H1 (cell line): ENCODE measurements around the gene ACVR2B. TPM values are rescaled to one million over a fixed set of nuclear protein-coding genes. Genes with fewer than 3 reads are reported as not detected.

Experiments
- CTCF ChIA-PET: fragments of 300-600 bp; sonication (Branson Sonifier 250); formaldehyde crosslinking; loops from one replicate; lab custom pipeline; 2021; ENCODE audit not compliant: partially characterized antibody; lab: Charles Lee
- POLR2A ChIA-PET: fragments of 300-600 bp; sonication (Branson Sonifier 250); formaldehyde crosslinking; loops from one replicate; lab custom pipeline; 2021; ENCODE audit warnings: inconsistent platforms; ENCODE audit not compliant: partially characterized antibody; lab: Charles Lee
- DNase-seq, 2 experiments: peaks; one replicate each; pipeline versions ENCODE4 v3.0.0 to v3.0.0-alpha.2; 2010 to 2022; ENCODE audit warnings: low spot score in 2 of 2, low read depth in 1 of 2, mixed read lengths in 1 of 2
- FAIRE-seq: peaks from 2 replicates; lab custom pipeline; 2011; peaks lifted over from hg19 to GRCh38; lab: Jason Lieb, UNC
- H2AFZ ChIP-seq: 2 replicates; pipeline ENCODE4 v1.8.1; 2012; ENCODE audit warnings: low read length, inconsistent platforms
- H2AK5ac ChIP-seq: 2 replicates; pipeline ENCODE4 v1.6.1; 2013; ENCODE audit warnings: low read depth, low read length
- H2BK120ac ChIP-seq: replicated peaks from 2 replicates; pipeline ENCODE3; 2013; ENCODE audit warnings: low read depth, low read length, inconsistent platforms
- H2BK12ac ChIP-seq: 2 replicates; pipeline ENCODE4 v1.6.1; 2013; ENCODE audit warnings: low read depth, low read length
- H2BK15ac ChIP-seq: 2 replicates; pipeline ENCODE4 v1.6.1; 2013; ENCODE audit warnings: low read length
- H2BK20ac ChIP-seq: 2 replicates; pipeline ENCODE4 v1.6.1; 2013; ENCODE audit warnings: low read length
- H2BK5ac ChIP-seq: 2 replicates; pipeline ENCODE4 v1.6.1; 2013; ENCODE audit warnings: low read depth, low read length
- H3K14ac ChIP-seq: 2 replicates; pipeline ENCODE4 v1.6.1; 2013; ENCODE audit warnings: inconsistent platforms; ENCODE audit not compliant: insufficient read length
- H3K18ac ChIP-seq: 2 replicates; pipeline ENCODE4 v1.6.1; 2013; ENCODE audit warnings: low read length; ENCODE audit errors: extremely low read depth
- H3K23ac ChIP-seq: 2 replicates; pipeline ENCODE4 v1.6.1; 2013; ENCODE audit warnings: inconsistent platforms; ENCODE audit not compliant: insufficient read length
- H3K23me2 ChIP-seq: 2 replicates; pipeline ENCODE4 v1.6.1; 2013; ENCODE audit warnings: low read depth, low read length
- H3K27ac ChIP-seq: 2 replicates; pipeline ENCODE4 v1.6.1; 2011; ENCODE audit warnings: low read depth, low read length, inconsistent platforms
- H3K27me3 ChIP-seq, 4 experiments: replicated peaks in 1 of 4; 1 replicate in 1 of 4; 2 replicates in 3 of 4; pipeline versions ENCODE4 v1.6.1 to v1.8.1; 2011 to 2013; ENCODE audit warnings: low read length in 3 of 4, mild to moderate bottlenecking in 3 of 4, inconsistent platforms in 2 of 4, mixed read lengths in 2 of 4, moderate library complexity in 1 of 4; ENCODE audit not compliant: control insufficient read depth in 3 of 4, insufficient read depth in 3 of 4; ENCODE audit errors: extremely low read depth in 1 of 4
- H3K36me3 ChIP-seq, 4 experiments: 2 replicates each; pipeline versions ENCODE4 v1.6.1 to v1.8.1; 2011 to 2013; ENCODE audit warnings: mild to moderate bottlenecking in 4 of 4, low read length in 3 of 4, moderate library complexity in 2 of 4, control low read depth in 1 of 4, inconsistent platforms in 1 of 4; ENCODE audit not compliant: insufficient read depth in 4 of 4, control insufficient read depth in 2 of 4
- H3K4ac ChIP-seq: replicated peaks from 2 replicates; pipeline ENCODE3; 2013; ENCODE audit warnings: low read length, low read depth, mixed read lengths, inconsistent platforms; ENCODE audit not compliant: insufficient read length
- H3K4me1 ChIP-seq, 4 experiments: replicated peaks in 1 of 4; 1 replicate in 1 of 4; 2 replicates in 3 of 4; pipeline versions ENCODE4 v1.6.1 to v1.8.1; 2011 to 2013; ENCODE audit warnings: low read length in 3 of 4, inconsistent platforms in 2 of 4, mixed read lengths in 1 of 4; ENCODE audit not compliant: insufficient read depth in 4 of 4, control insufficient read depth in 3 of 4
- H3K4me2 ChIP-seq, 2 experiments: 2 replicates each; pipeline versions ENCODE4 v1.6.1 to v1.8.1; 2011 to 2013; ENCODE audit warnings: low read depth in 2 of 2, low read length in 2 of 2, control low read depth in 1 of 2, inconsistent platforms in 1 of 2, mild to moderate bottlenecking in 1 of 2; ENCODE audit not compliant: insufficient read depth in 1 of 2
- H3K4me3 ChIP-seq, 4 experiments: fragments of 200-600, 300-600 bp in 1 of 4; sonication (generic), shearing (Covaris generic), sonication (Bioruptor Twin) in 1 of 4; 2 replicates each; pipeline versions ENCODE4 v1.5.1 to v1.8.1; 2011 to 2016; ENCODE audit warnings: low read length in 4 of 4, low read depth in 3 of 4, control low read depth in 2 of 4, inconsistent platforms in 2 of 4, mild to moderate bottlenecking in 2 of 4, mixed read lengths in 1 of 4, moderate library complexity in 1 of 4; ENCODE audit not compliant: insufficient read depth in 2 of 4; ENCODE audit errors: extremely low read depth in 1 of 4
- H3K56ac ChIP-seq: replicated peaks from 2 replicates; pipeline ENCODE3; 2013; ENCODE audit warnings: low read depth, mild to moderate bottlenecking, mixed read lengths, low read length, inconsistent platforms; ENCODE audit not compliant: insufficient read length
- H3K79me1 ChIP-seq: 2 replicates; pipeline ENCODE4 v1.6.1; 2013; ENCODE audit warnings: low read depth, low read length, control low read depth
- H3K79me2 ChIP-seq, 2 experiments: 2 replicates each; pipeline versions ENCODE4 v1.6.1 to v1.8.1; 2012 to 2013; ENCODE audit warnings: low read length in 2 of 2, mild to moderate bottlenecking in 2 of 2, inconsistent platforms in 1 of 2; ENCODE audit not compliant: insufficient read depth in 2 of 2, control insufficient read depth in 1 of 2
- H3K9ac ChIP-seq, 4 experiments: replicated peaks in 1 of 4; 1 replicate in 1 of 4; 2 replicates in 3 of 4; pipeline versions ENCODE4 v1.6.1 to v1.8.1; 2011 to 2013; ENCODE audit warnings: low read depth in 3 of 4, low read length in 3 of 4, control low read depth in 2 of 4, mild to moderate bottlenecking in 2 of 4, moderate library complexity in 2 of 4, inconsistent platforms in 1 of 4; ENCODE audit errors: extremely low read depth in 1 of 4
- H3K9me3 ChIP-seq, 2 experiments: 2 replicates each; pipeline versions ENCODE4 v1.6.1 to v1.8.1; 2012 to 2013; ENCODE audit warnings: mild to moderate bottlenecking in 2 of 2, moderate library complexity in 2 of 2, control low read depth in 1 of 2, inconsistent platforms in 1 of 2, low read depth in 1 of 2, low read length in 1 of 2, mixed read lengths in 1 of 2; ENCODE audit not compliant: insufficient read depth in 2 of 2
- H4K20me1 ChIP-seq, 2 experiments: replicated peaks in 1 of 2; 2 replicates each; pipeline versions ENCODE3 to v1.8.1; 2011 to 2013; ENCODE audit warnings: inconsistent platforms in 2 of 2, low read length in 2 of 2, mild to moderate bottlenecking in 1 of 2; ENCODE audit not compliant: insufficient read depth in 2 of 2, control insufficient read depth in 1 of 2
- H4K5ac ChIP-seq: 2 replicates; pipeline ENCODE4 v1.6.1; 2013; ENCODE audit warnings: low read length, low read depth, mixed read lengths, inconsistent platforms; ENCODE audit not compliant: insufficient read length
- H4K8ac ChIP-seq: 2 replicates; pipeline ENCODE4 v1.8.0; 2013; ENCODE audit warnings: mild to moderate bottlenecking, moderate library complexity, low read length, inconsistent platforms; ENCODE audit not compliant: insufficient read depth; ENCODE audit errors: extremely low read depth
- H4K91ac ChIP-seq: replicated peaks from 2 replicates; pipeline ENCODE3; 2013; ENCODE audit warnings: low read length, mixed read lengths, inconsistent platforms; ENCODE audit not compliant: insufficient read length
- ATF2 ChIP-seq: IDR thresholded peaks from 2 replicates; pipeline ENCODE4 v1.6.1; 2012; ENCODE audit warnings: low read length, inconsistent platforms
- BRCA1 ChIP-seq: IDR thresholded peaks from 2 replicates; pipeline ENCODE4 v1.6.1; 2012; ENCODE audit warnings: low read depth, low read length, improper control_type of control experiment
- CBX5 ChIP-seq: fragments of 300-800, 300-1000 bp; sonication (generic); IDR thresholded peaks from 2 replicates; pipeline ENCODE4 v1.7.1; 2016; ENCODE audit warnings: antibody characterized with exemption, low read length, low read depth
- CHD2 ChIP-seq: IDR thresholded peaks from 2 replicates; pipeline ENCODE4 v1.6.1; 2012; ENCODE audit warnings: low read length, improper control_type of control experiment
- CREB1 ChIP-seq: IDR thresholded peaks from 2 replicates; pipeline ENCODE4 v1.6.1; 2012; ENCODE audit warnings: inconsistent platforms
- MAX ChIP-seq: IDR thresholded peaks from 2 replicates; pipeline ENCODE4 v1.6.1; 2012; ENCODE audit warnings: inconsistent platforms
- RBBP5 ChIP-seq: IDR thresholded peaks from 2 replicates; pipeline ENCODE4 v1.7.1; 2012; ENCODE audit warnings: low read depth, mild to moderate bottlenecking, inconsistent platforms, low read length, moderate library complexity, borderline replicate concordance
- RFX5 ChIP-seq: IDR thresholded peaks from 2 replicates; pipeline ENCODE4 v1.6.1; 2011; ENCODE audit warnings: low read depth, low read length, improper control_type of control experiment, borderline replicate concordance
- RNF2 ChIP-seq: fragments of 200-900, 300-1000 bp; sonication (generic); IDR thresholded peaks from 2 replicates; pipeline ENCODE4 v1.7.1; 2016; ENCODE audit warnings: borderline replicate concordance, low read depth, mild to moderate bottlenecking, antibody characterized with exemption, low read length; ENCODE audit not compliant: poor library complexity, severe bottlenecking; ENCODE audit errors: missing control alignments
- SP4 ChIP-seq: IDR thresholded peaks from 2 replicates; pipeline ENCODE4 v1.6.1; 2012; ENCODE audit warnings: low read length, inconsistent platforms
- SRF ChIP-seq: IDR thresholded peaks from 2 replicates; pipeline ENCODE4 v1.6.1; 2011; ENCODE audit warnings: mild to moderate bottlenecking, low read depth, low read length, moderate library complexity
- TAF1 ChIP-seq: IDR thresholded peaks from 2 replicates; pipeline ENCODE4 v1.6.1; 2011; ENCODE audit warnings: mild to moderate bottlenecking, low read depth, low read length
- WGBS, 2 experiments: shearing (Covaris generic) in 1 of 2; methylation state at CpG; one replicate each; pipeline versions ENCODE4 v1.1.6 to v1.1.7; 2013 to 2015; ENCODE audit warnings: low lambda C conversion rate in 2 of 2, mixed read lengths in 2 of 2, inconsistent platforms in 1 of 2, low coverage in 1 of 2, missing lambda C conversion rate in 1 of 2; ENCODE audit not compliant: insufficient replicate concordance in 2 of 2, insufficient coverage in 1 of 2, insufficient read length in 1 of 2; ENCODE audit errors: extremely low coverage in 1 of 2, missing lambda C conversion rate in 1 of 2; 5-methylcytosine and 5-hydroxymethylcytosine counted together
- polyA plus RNA-seq, 7 experiments: library from polyadenylated mRNA; depleted of rRNA in 3 of 7; stranded (reverse) in 5 of 7; unstranded in 2 of 7; fragments of >200 nt in 5 of 7; fragments of 200-250 nt in 2 of 7; gene quantifications; 1 replicate in 5 of 7; 2 replicates in 1 of 7; 4 replicates in 1 of 7; pipeline versions ENCODE4 v1.2.1 to v1.2.3, GENCODE V29; 2011 to 2013; ENCODE audit warnings: missing spikeins in 2 of 7, mixed read lengths in 2 of 7
- total RNA-seq: library from RNA; stranded (reverse); fragmentation: NEBNext Ultra II Directional; extraction: Animal tissue kit (Norgen Biotek cat#: 25700); gene quantifications from 2 replicates; pipeline ENCODE4 v1.2.1, GENCODE V29; 2021

ACVR2B gene
- total and polyA plus RNA-seq, 2 of the 8 experiments (the other 6 are each of a cell fraction or from before 2014, with no cell fraction given) = 24.7 to 109 TPM

GRCh38 chr3:38480093-38480445, 26.4 kb downstream of the ACVR2B start:
- Histone ChIP-seq H2BK5ac (no peak overlapping the region), H2BK20ac (no peak overlapping the region), H3K36me3 (peaks cover 31 to 60% (median 48%) of the 10 kb centered on the region in 4 experiments), H2BK15ac (no peak overlapping the region), H4K20me1 (peaks cover 13 to 24% of the 10 kb centered on the region in 2 experiments), H3K4me2 (no peak overlapping the region), H2AK5ac (no peak overlapping the region), H3K56ac (no peak overlapping the region), H2AFZ (no peak overlapping the region), H2BK120ac (no peak overlapping the region), H3K4me3 (no peak overlapping the region), H3K14ac (no peak overlapping the region), H3K4ac (no peak overlapping the region), H3K9ac (no peak overlapping the region), H3K79me1 (peaks cover 25% of the 10 kb centered on the region), H4K5ac (no peak overlapping the region), H3K27ac (no peak overlapping the region), H3K23ac (no peak overlapping the region), H3K27me3 (no peaks in the 10 kb centered on the region), H4K8ac (no peak overlapping the region), H4K91ac (no peak overlapping the region), H3K4me1 (no peaks in the 10 kb centered on the region; a peak in 1 of 7 replicates), H2BK12ac (no peak overlapping the region), H3K18ac (no peak overlapping the region), H3K79me2 (peaks cover 2 to 27% of the 10 kb centered on the region in 2 experiments; a peak in 3 of 4 replicates), H3K9me3 (no peaks in the 10 kb centered on the region), H3K23me2 (no peaks in the 10 kb centered on the region)
- DNase-seq (no peak), FAIRE-seq (no peak)
- ChIA-PET CTCF (interaction anchor here (0.8 to 4.9 kb wide), 34 partner anchors 9 to 364 kb away, joined by 3 to 47 read pairs (median 4); partner anchors contain the start of genes EXOG, OXSR1 and XYLB), POLR2A (interaction anchor here (1.0 to 1.6 kb wide), 2 partner anchors 16 to 24 kb away, joined by 6 read pairs; partner anchors contain the start of gene EXOG)
- 92% methylated on average over 3 of the region's 3 CpGs; no CpG with 5 or more reads in 1 of the 2 experiments for WGBS, 2 experiments
- TF ChIP-seq RBBP5 = no peak
- no peak for TF ChIP-seq CBX5
- no peak for TF ChIP-seq RFX5
- no peak for TF ChIP-seq TAF1
- TF ChIP-seq MAX = no peak
- TF ChIP-seq RNF2 = no peak
- no peak for TF ChIP-seq SP4
- no peak for TF ChIP-seq BRCA1
- TF ChIP-seq CHD2 = no peak
- no peak for TF ChIP-seq CREB1
- no peak for TF ChIP-seq SRF
- no peak for TF ChIP-seq ATF2
